ENCODE results near the gene POT1. TPM values are rescaled to one million over a fixed set of nuclear protein-coding genes. Genes with fewer than 3 reads are reported as not detected.
A peak's percentile ranks its signal among the peaks of the same experiment; 100 is the strongest.

POT1 gene
- total RNA-seq, 1 experiment from 2014 or later = 20.2 TPM

DNA sequence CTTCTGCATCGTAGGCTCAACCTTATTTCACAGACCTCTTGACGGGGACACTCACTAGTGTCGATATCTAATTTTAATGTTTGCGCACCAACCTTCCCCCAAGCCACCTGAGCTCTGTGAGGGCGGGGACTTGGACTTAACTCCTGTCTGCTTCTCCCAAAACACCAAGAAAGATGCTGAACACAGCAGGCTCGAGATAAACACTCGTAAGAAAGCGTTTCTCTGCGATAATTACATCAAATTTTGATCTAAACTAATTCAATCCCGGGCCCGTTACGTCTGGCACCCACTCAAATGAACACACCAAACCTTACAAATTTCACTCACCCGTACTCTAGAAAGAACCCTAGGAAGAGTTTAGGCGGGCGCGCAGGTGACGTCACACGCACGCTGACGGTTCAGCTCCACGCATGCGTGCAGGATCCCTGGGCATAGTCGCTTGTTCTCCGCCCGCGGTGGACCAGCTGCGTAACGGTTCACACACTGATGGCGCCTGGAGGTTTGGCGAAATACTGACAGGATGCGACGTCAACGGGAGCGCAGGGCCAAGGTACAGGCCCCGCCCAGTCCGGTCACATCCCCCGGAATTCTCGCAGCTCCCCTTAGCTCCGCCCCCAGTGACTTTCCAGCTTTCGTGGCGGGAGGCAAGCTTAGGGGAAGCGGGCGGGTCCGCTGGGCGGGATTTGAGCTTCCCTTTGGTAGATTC is at the start of gene POT1 (continued):
- no peak for TF ChIP-seq ERG (CRISPR knock-in tag; IDR thresholded peaks at IDR 0.05)
- TF ChIP-seq NR3C1 (CRISPR knock-in tag; conservative IDR thresholded peaks at IDR 0.05; ENCODE audit: low read depth) = no peak
- no peak for TF ChIP-seq ZMAT4 (CRISPR knock-in tag; IDR thresholded peaks at IDR 0.05)
- TF ChIP-seq, protein P1, sequence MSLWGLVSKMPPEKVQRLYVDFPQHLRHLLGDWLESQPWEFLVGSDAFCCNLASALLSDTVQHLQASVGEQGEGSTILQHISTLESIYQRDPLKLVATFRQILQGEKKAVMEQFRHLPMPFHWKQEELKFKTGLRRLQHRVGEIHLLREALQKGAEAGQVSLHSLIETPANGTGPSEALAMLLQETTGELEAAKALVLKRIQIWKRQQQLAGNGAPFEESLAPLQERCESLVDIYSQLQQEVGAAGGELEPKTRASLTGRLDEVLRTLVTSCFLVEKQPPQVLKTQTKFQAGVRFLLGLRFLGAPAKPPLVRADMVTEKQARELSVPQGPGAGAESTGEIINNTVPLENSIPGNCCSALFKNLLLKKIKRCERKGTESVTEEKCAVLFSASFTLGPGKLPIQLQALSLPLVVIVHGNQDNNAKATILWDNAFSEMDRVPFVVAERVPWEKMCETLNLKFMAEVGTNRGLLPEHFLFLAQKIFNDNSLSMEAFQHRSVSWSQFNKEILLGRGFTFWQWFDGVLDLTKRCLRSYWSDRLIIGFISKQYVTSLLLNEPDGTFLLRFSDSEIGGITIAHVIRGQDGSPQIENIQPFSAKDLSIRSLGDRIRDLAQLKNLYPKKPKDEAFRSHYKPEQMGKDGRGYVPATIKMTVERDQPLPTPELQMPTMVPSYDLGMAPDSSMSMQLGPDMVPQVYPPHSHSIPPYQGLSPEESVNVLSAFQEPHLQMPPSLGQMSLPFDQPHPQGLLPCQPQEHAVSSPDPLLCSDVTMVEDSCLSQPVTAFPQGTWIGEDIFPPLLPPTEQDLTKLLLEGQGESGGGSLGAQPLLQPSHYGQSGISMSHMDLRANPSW (CRISPR knock-in tag; conservative IDR thresholded peaks at IDR 0.05; ENCODE audit: low read depth) = no peak
- TF ChIP-seq ZNF671 (CRISPR knock-in tag; IDR thresholded peaks at IDR 0.05) = no peak
- no peak for TF ChIP-seq NR2C2 (CRISPR knock-in tag; IDR thresholded peaks at IDR 0.05)
- TF ChIP-seq HMGXB4 (CRISPR knock-in tag; IDR thresholded peaks at IDR 0.05) = no peak
- peak; percentile 97 for TF ChIP-seq CREM (CRISPR knock-in tag; IDR thresholded peaks at IDR 0.05)
- no peak for TF ChIP-seq ESRRA (CRISPR knock-in tag; IDR thresholded peaks at IDR 0.05; ENCODE audit: borderline replicate concordance)
- no peak for TF ChIP-seq ATF2 (CRISPR knock-in tag; IDR thresholded peaks at IDR 0.05; ENCODE audit: borderline replicate concordance, low read depth)
- TF ChIP-seq SMAD4 (CRISPR knock-in tag; IDR thresholded peaks at IDR 0.05) = no peak
- TF ChIP-seq ELF4 (CRISPR knock-in tag; IDR thresholded peaks at IDR 0.05; ENCODE audit: low read depth) = no peak
- 0 out of 2 replicates have a peak, but pooled peaks have one; percentile 25 for TF ChIP-seq FOXP4 (CRISPR knock-in tag; IDR thresholded peaks at IDR 0.05)
- no peak for TF ChIP-seq ZNF423 (CRISPR knock-in tag; IDR thresholded peaks at IDR 0.05)
- TF ChIP-seq, protein P2, sequence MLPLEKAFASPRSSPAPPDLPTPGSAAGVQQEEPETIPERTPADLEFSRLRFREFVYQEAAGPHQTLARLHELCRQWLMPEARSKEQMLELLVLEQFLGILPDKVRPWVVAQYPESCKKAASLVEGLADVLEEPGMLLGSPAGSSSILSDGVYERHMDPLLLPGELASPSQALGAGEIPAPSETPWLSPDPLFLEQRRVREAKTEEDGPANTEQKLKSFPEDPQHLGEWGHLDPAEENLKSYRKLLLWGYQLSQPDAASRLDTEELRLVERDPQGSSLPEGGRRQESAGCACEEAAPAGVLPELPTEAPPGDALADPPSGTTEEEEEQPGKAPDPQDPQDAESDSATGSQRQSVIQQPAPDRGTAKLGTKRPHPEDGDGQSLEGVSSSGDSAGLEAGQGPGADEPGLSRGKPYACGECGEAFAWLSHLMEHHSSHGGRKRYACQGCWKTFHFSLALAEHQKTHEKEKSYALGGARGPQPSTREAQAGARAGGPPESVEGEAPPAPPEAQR (CRISPR knock-in tag; IDR thresholded peaks at IDR 0.05) = no peak
- TF ChIP-seq TEAD1 (CRISPR knock-in tag; IDR thresholded peaks at IDR 0.05) = peak; percentile 46; the same call in 1 of the 2 replicates
- TF ChIP-seq JAZF1 (CRISPR knock-in tag; IDR thresholded peaks at IDR 0.05) = no peak
- TF ChIP-seq ZNF532 (CRISPR knock-in tag; IDR thresholded peaks at IDR 0.05; ENCODE audit: borderline replicate concordance) = 0 out of 2 replicates have a peak, but pooled peaks have one; percentile 49
- no peak for TF ChIP-seq ZNF396 (CRISPR knock-in tag; IDR thresholded peaks at IDR 0.05; ENCODE audit: borderline replicate concordance)
- no peak for TF ChIP-seq NFE2L1 (CRISPR knock-in tag; IDR thresholded peaks at IDR 0.05)
- TF ChIP-seq CTCF (IDR thresholded peaks at IDR 0.05) = no peak

Measured in WTC11 (cell line).